OCI-LY1 (cell line): Measurements from ENCODE around the gene NLRP9.

Source experiments
- H2AFZ ChIP-seq: fragments of 200-600 bp; sonication (generic), shearing (Covaris generic); 2 replicates; pipeline ENCODE4 v1.6.0; 2014; ENCODE audit warnings: antibody characterized with exemption, mild to moderate bottlenecking, low read length
- H3F3A ChIP-seq: fragments of 200-600 bp; sonication (generic), shearing (Covaris generic); 2 replicates; pipeline ENCODE4 v1.6.0; 2014; ENCODE audit warnings: mild to moderate bottlenecking, antibody characterized with exemption, low read length, moderate library complexity; ENCODE audit not compliant: insufficient read depth
- H3K27ac ChIP-seq: fragments of 200-600 bp; sonication (generic); 2 replicates; pipeline ENCODE4 v1.5.1; 2014; ENCODE audit warnings: low read length, mixed run types, mild to moderate bottlenecking, low read depth; ENCODE audit not compliant: poor library complexity, severe bottlenecking
- H3K27me3 ChIP-seq: fragments of 200-600 bp; sonication (generic); 2 replicates; pipeline ENCODE4 v1.6.0; 2014; ENCODE audit warnings: antibody characterized with exemption, mild to moderate bottlenecking, low read length, moderate library complexity; ENCODE audit not compliant: insufficient read depth
- H3K36me3 ChIP-seq: fragments of 200-600 bp; sonication (generic); 2 replicates; pipeline ENCODE4 v1.6.1; 2014; ENCODE audit warnings: mild to moderate bottlenecking, antibody characterized with exemption, low read length, moderate library complexity, mixed read lengths; ENCODE audit not compliant: insufficient read depth
- H3K4me1 ChIP-seq: fragments of 200-600 bp; sonication (generic); 2 replicates; pipeline ENCODE4 v1.5.1; 2014; ENCODE audit warnings: mild to moderate bottlenecking, low read length, moderate library complexity; ENCODE audit not compliant: insufficient read depth, severe bottlenecking
- H3K4me2 ChIP-seq: fragments of 200-600 bp; sonication (generic), shearing (Covaris generic); 2 replicates; pipeline ENCODE4 v1.6.1; 2014; ENCODE audit warnings: low read length
- H3K4me3 ChIP-seq: fragments of 200-600 bp; sonication (generic); 2 replicates; pipeline ENCODE4 v1.5.1; 2014; ENCODE audit warnings: low read length, low read depth, mild to moderate bottlenecking, mixed read lengths; ENCODE audit not compliant: poor library complexity, severe bottlenecking
- H3K79me2 ChIP-seq: fragments of 200-600 bp; shearing (Covaris generic); 2 replicates; pipeline ENCODE4 v1.6.1; 2016; ENCODE audit warnings: mixed run types, low read length, mixed read lengths; ENCODE audit not compliant: insufficient read depth
- H3K9ac ChIP-seq: fragments of 200-600 bp; sonication (generic), shearing (Covaris generic); 2 replicates; pipeline ENCODE4 v1.6.1; 2014; ENCODE audit warnings: mild to moderate bottlenecking, low read length, mixed read lengths
- H3K9me2 ChIP-seq: fragments of 200-600 bp; sonication (generic), shearing (Covaris generic); 2 replicates; pipeline ENCODE4 v1.6.1; 2014; ENCODE audit warnings: low read depth, mild to moderate bottlenecking, low read length, mixed read lengths
- H3K9me3 ChIP-seq: fragments of 200-600 bp; shearing (Covaris generic); 2 replicates; pipeline ENCODE4 v1.6.1; 2014; ENCODE audit warnings: low read length, mixed read lengths
- H4K20me1 ChIP-seq: fragments of 200-600 bp; sonication (generic), shearing (Covaris generic); 2 replicates; pipeline ENCODE4 v1.6.0; 2016; ENCODE audit warnings: mild to moderate bottlenecking, low read length; ENCODE audit not compliant: insufficient read depth
- EZH2 ChIP-seq: fragments of 200-600 bp; sonication (generic), shearing (Covaris generic); IDR thresholded peaks from 2 replicates; pipeline ENCODE4 v1.8.0; 2017; ENCODE audit warnings: borderline replicate concordance, mixed run types, mild to moderate bottlenecking, antibody characterized with exemption, low read length, moderate library complexity, mixed read lengths
- TF ChIP-seq, protein P1 (sequence below): fragments of 200-600 bp; sonication (generic), shearing (Covaris generic); IDR thresholded peaks from 2 replicates; pipeline ENCODE4 v1.5.1; 2017; ENCODE audit warnings: mild to moderate bottlenecking, antibody characterized with exemption, low read length, moderate library complexity, mixed read lengths

Gene NLRP9

DNA sequence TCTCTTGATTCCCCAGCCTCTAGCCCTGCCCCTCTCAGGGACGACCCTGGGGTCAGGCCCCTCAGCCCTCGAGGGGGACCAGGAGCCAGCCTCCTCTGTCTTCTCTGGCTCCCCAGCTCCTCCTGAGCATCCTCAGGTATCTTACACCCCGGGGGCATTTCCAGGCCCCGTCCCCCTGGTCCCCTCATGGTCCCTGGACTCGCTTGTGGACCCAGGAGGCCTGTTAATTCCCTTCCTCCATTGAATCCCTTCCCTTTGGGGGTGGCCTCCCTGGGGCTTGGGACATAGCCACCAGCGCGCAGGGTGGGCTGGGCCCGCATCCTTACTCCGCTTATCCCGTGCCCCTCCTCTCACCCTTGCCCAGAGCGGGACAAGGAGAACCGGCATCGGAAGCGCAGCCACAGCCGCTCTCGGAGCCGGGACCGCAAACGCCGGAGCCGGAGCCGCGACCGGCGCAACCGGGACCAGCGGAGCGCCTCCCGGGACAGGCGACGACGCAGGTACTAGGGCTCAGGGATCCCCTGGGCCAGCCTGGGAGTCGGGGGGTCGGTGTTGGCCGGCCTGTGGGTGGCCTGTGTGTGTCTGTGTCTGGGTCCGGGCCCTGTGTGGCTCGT, 79.2 kb downstream of the NLRP9 start:
- Histone ChIP-seq H3K79me2 (peaks cover 52% of the 10 kb centered on the region), H3K27me3 (no peaks in the 10 kb centered on the region), H3K36me3 (peaks cover 79% of the 10 kb centered on the region), H3K9me2 (no peaks in the 10 kb centered on the region), H3K9me3 (no peaks in the 10 kb centered on the region), H4K20me1 (no peaks in the 10 kb centered on the region; the same call in 1 of the 2 replicates), H3K4me1 (peaks cover 31% of the 10 kb centered on the region), H3K27ac (peak overlapping the region; percentile 1), H3K4me3 (peak overlapping the region; percentile 94), H2AFZ (no peak overlapping the region), H3K9ac (peak overlapping the region; percentile 98; the same call in 1 of the 2 replicates), H3K4me2 (peak overlapping the region; percentile 97; the same call in 1 of the 2 replicates), H3F3A (no peaks in the 10 kb centered on the region)
- TF ChIP-seq EZH2: no peak
- TF ChIP-seq, protein P1, sequence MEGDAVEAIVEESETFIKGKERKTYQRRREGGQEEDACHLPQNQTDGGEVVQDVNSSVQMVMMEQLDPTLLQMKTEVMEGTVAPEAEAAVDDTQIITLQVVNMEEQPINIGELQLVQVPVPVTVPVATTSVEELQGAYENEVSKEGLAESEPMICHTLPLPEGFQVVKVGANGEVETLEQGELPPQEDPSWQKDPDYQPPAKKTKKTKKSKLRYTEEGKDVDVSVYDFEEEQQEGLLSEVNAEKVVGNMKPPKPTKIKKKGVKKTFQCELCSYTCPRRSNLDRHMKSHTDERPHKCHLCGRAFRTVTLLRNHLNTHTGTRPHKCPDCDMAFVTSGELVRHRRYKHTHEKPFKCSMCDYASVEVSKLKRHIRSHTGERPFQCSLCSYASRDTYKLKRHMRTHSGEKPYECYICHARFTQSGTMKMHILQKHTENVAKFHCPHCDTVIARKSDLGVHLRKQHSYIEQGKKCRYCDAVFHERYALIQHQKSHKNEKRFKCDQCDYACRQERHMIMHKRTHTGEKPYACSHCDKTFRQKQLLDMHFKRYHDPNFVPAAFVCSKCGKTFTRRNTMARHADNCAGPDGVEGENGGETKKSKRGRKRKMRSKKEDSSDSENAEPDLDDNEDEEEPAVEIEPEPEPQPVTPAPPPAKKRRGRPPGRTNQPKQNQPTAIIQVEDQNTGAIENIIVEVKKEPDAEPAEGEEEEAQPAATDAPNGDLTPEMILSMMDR: no peak
